Stimulated activated CD4-positive, alpha-beta T cell treated with anti-CD3 and anti-CD28 coated beads, TNF-alpha, amount 100 ng/mL, for 1 hour (primary cell): ENCODE measurements around the gene XYLT1.
"Not testable (repeated sequence)": the region's sequence is repeated elsewhere in the genome, so short reads cannot be mapped to it uniquely, and the experiment has no call there.

Source experiments
- DNase-seq, 3 donors: peaks; one replicate each; pipeline ENCODE4 v3.0.0-alpha.2; 2020; ENCODE audit warnings: low read depth in 3 of 3, low spot score in 1 of 3

Gene XYLT1

DNA sequence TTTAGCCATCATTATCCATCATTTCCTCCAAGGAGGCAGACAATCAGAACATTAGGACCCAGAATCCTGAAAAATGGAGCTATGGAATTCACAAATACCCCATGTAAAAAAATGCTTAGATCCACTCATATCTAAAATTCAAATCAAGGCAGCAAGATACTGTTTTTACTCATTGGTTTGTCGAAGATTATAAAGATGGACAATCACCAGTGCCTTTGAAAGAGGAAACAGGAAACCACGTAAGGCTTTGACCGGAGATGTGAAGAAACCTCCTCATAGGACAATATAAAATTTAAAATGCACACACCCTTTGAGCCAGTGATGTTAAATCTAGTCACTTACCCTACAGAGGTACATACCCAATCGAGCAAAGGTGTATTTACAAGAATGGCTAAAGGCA, 130.0 kb downstream of the XYLT1 start:
- no peak for DNase-seq

DNA sequence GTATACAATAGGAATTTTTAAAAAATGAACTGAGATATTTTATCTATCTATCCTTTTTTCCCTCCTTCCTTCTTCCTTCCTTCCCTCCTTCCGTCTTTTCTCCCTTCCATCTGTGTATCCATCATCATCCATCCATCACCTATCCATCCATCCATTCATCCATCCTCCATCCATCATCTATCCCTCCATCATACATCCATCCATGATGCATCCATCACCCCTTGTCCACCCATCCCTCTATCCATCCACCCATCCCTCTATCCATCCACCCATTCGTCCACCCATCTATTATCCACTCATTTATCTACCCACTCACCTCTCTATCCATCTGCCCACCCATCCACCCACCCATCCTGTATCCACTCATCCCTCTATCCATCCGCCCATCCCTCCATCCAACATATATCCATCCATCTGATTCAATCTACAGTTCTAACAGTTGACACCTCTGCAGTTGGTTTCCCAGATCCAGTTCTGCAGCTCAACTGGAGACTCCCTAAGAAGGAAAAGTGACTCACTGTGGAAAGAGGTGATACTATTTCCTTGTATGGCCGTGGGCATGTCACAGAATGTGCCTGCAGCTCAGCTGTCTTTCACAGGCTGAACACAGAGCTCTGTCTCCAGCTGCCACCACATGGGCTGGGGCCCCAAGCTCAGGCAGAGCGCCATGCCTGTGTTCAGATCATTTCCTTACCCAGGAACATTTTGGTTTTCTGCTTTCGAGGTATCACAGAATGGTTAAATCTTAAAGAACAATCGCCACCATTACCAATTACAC, 130.8 kb downstream of the XYLT1 start:
- DNase-seq = no peak

DNA sequence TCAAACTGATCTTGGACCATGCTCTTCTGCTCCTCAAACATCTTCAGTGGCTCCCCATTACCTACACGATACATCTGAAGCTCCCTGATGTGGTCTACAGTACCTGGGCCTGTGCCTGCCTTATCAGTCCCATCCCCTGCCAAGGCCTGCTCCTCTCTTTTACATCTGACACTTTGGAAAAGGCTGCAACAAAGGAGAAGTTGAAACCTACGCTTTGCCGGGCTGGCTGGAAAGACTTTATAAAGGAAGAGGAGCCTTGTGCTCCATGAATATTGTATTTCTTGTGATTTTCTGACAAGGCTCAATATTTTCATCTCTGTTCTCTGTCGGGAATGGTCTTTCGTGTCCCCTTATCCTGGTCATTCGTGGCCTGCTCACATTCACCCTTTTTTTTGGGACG, 132.5 kb downstream of the XYLT1 start:
- no peak for DNase-seq

DNA sequence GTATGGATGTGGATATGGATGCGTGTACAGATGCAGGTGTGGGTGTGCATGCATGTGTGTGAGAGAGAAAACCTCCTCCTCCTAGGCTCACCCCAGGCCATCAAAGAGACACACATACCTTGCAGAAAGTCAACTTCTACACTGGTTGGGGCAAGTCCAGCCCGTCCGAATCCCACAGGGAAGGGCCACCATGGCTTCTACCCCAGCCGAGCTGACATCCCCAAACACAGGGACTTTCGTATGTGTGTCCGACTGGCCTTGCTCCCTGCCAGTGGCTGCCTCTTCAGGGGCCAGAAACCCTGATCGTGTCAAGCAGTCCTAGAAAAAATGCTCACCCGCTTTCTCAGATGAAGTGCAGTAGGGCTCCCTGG, 134.2 kb downstream of the XYLT1 start:
- DNase-seq = no peak

DNA sequence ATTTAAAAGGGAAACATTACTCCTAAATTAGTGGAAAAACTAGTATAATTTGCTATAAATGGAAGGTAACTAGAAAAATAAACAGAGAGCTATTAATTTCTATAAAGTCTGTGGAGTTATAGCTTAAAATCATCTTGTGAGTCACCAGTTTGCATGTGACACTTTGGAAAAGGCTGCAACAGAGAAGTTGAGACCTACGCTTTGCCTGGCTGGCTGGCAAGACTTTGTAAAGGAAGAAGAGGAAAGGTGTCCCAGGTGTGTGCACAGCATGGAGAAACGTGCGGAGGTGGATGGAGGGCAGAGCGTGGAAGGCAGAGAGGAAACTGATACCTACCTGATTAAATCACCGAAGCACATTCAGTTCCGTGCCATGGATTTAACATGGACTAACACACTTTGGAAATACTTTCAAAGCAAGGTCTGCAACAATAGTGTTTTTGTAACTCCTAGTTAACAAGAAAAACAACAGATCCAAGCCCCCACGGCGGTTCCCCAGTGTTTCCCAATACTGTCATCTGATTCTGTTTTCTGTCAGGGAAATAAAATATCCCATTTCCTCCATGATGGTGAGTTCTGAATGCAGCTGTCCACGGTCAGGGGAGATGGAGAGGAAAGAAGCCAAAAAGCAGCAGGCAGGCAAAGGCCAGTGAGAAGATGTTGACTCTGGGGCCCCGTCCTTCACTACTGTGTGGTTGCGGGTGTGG, 134.8 kb downstream of the XYLT1 start:
- DNase-seq = no peak

DNA sequence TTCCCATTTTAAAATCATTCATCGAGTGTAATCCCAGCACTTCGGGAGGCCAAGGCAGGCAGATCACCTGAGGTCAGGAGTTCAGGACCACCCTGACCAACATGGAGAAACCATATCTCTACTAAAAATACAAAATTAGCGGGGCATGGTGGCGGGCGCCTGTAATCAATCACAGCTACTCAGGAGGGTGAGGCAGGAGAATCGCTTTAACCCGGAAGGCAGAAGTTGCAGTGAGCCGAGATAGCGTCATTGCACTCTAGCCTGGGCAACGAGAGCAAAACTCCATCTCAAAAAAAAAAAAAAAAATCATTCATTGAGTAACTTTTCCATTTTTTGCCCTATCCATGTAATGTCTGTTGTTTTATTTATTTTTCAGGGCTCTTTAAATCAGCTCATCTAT, 135.4 kb downstream of the XYLT1 start:
- DNase-seq = not testable (repeated sequence)

DNA sequence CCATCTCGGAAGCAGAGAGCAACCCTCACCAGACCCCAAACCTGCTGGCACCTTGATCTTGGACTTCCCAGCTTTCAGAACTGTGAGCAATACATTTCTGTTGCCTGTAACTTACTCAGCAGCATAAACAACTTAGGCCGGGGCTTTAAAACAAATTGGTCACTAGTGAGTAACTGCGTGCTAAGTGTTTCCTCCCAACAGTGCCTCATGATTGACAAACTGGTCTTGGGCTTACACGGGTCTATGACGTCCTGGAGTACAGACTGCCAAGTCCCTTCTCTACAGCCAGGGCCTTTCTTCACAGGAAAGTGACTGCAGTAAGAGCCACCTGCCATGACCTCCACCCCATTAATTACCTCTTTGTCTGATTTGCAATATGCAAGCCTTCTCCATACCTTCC, 136.7 kb downstream of the XYLT1 start:
- DNase-seq = no peak

DNA sequence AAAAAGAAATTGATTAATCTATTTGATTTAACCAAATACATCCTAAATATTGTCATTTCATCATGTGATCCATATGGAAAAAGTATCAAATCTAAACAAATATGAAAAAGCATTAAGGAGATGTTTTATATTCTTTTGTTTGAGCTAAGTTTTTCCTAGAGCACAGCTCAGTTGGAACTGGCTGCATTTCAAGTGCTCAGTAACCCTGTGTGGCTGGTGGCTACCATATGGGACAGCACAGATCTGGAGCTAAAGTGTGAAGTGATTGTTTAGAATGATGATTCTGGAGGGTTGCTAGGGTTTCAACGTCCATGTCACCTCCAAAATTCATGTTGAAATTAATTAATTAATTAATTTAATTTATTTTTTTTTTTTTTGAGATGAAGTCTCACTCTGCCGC, 137.5 kb downstream of the XYLT1 start:
- no peak for DNase-seq

DNA sequence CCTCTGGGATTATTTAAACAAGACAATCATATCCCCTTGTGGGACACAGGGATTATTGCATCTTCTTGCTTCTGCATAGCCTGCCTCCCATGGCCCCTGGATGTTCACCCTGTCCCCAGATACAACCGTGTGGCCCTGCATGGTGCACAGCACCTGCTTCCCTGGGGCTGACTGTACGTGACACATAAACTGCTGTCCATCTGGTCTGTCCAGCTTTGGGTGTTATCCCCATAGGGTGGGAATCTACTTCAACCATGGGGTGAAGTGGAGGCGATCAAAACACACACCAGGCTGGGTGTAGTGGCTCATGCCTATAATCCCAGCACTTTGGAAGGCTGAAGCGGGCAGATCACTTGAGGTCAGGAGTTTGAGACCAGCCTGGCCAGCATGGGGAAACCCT, 138.8 kb downstream of the XYLT1 start:
- no peak for DNase-seq

DNA sequence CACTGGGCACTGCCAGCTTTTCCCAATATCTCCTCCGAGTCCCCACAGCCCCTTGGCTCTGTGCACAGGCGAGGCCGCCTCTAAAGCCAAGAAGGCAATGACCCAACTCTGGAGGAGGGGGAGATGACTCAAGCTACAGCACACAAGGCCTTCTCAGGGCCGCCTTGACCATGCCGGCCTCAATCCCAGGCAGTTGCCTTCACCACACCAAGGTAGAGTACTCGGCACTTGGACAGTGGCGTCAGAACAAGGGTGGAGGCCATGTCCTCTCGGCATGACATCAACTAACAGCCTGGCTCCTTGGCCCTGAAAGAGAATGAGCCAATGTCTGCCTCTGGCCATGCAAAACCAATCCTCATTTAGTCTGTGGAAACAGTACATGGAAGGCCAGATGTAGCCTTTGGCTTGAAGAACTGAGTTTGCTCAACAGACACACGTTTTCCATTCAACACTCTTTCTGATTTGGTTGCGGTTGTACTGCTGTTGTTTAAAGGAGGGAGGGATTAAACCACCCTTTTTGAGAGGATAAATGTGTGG, 139.6 kb downstream of the XYLT1 start:
- no peak for DNase-seq

DNA sequence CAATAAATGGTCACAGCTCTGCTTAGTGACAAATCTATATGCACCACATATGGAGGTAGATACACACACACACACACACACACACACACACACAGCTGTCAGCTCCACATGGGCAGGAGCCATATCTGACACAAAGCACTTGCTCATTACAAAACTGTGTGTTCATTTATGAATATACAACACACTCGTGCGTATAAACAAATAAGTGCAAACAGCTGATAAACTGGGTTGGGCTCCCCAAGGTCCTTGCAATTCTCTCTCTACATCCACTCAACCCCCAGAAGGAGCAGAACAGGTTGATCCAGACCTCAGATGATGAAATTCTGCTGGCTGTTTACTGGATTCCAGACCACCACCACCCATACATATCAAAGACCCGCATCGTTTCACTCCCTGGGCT, 140.7 kb downstream of the XYLT1 start:
- DNase-seq = no peak

DNA sequence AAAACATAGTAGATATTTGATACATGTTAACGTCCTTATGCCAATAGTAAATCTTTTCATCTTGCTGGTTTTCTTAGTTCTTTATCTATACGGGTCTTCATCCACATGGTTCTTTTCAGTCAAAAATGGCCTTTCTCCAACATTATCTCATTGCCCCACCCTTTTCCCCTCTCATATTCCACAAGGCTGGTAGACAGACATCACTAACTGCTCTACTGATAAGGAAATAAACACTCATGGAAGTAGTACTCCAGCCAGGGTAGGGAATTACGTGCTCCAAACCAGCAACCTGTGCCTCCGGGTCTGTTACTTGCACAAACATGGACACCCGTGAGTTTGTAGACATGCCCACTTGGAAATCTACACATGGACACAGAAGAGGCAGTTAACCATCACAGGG, 141.4 kb downstream of the XYLT1 start:
- DNase-seq = no peak

DNA sequence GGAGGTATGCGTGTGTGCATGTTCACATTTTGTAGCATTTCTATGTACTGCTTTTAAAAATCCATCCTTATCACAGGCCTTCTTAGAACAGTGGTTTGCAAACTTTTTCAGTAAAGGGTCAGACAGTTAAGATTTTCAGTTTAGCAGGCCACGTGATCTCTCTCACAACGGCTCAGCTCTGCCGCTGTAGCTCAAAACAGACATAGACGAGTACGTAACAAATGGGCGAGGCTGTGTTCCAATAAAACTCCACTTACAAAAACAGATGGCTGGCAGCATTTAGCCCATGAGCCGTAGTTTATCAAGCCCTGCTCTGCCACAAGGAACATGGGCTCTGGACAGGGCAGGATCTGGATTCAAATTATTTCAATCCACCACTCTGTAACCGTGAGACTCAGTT, 141.8 kb downstream of the XYLT1 start:
- no peak for DNase-seq

DNA sequence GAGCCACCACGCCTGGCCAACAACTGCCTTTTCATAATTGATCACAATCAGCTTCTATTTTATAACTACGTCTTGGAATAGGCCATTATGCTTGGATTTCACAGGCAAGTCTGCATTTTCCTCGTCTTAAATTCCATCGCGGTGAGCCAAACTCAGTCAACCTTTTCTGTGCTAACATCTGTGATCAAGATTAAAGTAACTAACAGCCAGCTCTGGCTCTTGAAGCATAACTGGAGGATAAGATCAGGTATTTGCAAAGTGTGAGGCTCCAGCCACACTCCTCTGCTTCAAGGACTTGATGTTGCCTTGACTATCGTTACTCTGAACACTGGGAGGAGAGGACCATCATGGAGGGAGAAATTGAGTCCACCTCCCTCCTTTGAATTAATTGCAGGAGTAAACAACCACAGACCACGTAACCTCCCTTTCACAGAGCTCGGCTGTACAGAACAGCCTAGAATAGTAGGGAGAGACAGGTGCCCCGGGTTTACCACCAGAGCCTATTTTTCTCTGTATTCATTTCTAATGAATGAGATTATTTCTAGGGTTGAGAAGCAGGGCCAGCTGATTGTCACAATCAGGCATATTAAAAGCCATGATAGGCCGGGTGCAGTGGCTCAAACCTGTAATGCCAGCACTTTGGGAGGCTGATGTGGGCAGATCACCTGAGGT, 143.0 kb downstream of the XYLT1 start:
- no peak for DNase-seq

DNA sequence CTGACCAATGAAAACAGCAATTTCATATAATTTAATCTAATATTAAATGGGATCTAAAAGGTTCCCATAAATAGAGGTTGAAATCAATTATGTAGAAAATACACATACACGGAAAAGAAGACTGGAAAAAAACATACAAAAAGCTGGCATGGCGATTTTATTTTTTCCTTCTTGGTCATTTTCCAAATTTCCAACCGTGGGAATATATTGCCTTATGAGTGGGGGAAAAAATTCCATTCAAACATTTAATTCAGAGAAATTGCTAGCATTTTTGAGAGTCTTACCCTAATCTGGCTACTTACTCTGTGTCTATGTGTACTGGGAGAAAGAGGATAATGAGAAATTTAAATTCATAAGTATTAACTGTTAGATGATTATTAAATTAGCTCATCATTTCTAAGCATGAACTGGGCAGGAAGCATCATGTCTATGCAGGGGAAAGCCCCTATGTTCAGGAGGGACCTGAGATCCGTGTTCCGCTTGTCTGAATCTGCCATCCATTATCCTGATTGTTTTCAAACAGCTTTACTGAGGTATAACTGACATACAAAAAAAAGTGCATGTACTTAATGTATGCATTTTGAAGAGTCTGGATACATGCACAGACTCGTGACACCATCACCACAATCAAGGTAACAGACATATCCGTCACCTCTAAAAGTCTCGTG, 145.2 kb downstream of the XYLT1 start:
- DNase-seq = no peak

DNA sequence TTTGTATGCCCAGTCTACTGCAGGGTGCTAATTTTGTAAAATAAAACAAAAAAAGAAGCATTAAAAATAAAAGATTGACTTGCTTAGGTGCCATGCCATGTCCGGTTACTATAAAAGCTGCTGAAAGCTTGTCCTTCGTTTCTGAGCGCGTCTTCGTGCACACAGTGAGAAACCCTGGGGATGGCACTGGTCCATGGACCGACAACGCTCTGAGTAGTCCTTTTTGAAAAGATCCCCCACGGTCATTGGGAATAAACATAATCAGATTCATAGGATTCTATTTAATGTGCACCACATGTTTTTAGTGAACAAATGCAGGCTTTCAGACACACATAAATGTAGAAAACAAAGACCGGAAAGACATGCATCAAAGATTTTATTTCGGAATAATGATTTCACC, 146.3 kb downstream of the XYLT1 start:
- DNase-seq = no peak

DNA sequence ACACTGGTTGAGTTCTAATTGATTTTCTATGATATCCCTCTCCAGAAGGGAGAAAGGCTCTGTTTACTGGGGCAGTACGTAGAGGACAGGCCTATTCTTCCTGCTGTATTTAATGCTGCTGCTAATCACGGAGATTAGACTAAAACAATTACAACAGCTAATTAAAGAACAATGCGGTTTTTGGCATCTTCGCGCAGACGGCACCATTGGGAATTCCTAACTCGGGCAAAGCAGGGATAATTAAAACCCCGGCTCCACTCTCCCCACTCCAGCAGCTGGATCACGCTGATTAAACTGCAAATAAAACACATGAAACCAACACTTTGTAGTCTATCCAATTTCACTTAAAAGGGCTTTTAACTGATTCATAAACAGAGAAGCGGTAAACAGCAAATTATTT, 147.6 kb downstream of the XYLT1 start:
- DNase-seq = no peak

DNA sequence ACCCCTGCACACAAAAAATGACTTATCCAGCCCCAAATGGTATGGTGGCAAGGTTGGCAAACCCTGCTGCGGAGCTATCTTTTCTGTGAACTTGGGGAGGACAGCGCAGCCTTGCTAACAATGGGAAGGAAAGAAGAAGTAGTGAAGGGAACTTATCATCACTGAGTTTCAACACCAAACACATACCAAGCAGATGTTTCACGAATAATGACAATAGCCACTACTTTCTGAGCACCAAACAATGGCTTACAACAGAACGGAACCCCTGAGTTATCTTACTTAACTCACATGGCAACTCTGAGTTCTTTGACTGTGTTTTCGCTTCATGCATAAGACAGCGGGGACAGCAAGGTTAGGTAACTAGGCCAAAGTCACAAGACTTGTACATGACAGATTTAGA, 148.9 kb downstream of the XYLT1 start:
- no peak for DNase-seq

DNA sequence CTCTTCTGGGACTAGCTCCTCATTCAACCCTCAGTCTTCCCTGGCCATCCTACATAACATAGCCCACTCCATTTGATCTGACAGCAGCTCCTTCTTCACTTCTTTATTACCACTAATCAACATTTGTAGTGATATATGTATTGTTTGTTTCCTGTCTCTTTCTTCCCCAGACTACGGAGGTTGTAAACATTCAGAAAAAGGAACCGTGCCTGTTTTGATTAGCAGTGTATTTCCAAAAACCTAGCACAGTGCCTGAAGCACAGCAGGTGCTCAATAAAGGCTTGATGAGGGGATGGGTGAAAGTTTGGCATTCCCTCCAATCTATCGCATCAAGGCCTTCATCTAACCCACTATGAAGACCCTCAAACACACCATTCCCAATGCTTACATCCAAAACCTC, 150.8 kb downstream of the XYLT1 start:
- no peak for DNase-seq

DNA sequence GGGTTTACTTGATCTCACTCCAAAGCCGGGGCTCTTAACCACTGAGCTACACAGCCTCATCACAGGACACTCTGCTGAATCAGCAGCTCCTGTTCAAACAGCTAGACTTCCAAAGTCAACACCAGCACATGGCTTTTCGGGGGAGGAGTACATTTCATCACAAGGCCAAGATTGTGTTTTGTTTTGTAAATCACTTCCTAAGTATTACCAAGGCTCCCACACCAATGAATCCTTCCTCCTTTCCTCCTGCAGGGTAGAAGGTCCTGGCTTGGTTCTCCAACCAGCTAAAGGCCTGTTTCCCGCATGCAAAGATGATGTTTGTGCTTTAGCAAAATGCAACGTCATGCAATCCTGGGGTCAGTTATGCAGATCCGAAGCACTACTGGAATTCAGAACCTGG, 152.5 kb downstream of the XYLT1 start:
- no peak for DNase-seq

DNA sequence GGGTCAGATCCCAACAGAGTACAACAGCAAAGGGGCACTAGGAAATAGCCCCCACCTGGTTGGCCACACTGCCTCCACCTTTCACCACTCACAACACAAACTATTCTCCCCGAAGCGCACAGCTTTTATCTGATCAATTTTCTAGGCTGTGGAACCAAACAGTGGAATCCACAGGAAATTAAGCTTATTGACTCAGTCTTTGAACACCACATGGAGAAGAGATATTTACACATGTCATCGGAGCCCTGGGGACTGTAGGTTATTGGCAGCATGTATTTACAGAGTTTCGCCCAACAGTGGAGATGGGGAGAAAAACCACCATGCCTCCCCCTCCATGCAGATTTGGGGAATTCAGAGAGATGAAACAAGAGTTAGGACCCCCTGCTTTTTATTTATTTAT, 154.8 kb downstream of the XYLT1 start:
- DNase-seq = no peak
